ENCODE data around the gene NFATC2. TPM values are rescaled to one million over a fixed set of nuclear protein-coding genes. Genes with fewer than 3 reads are reported as not detected.
"Not testable (repeated sequence)": the region's sequence is repeated elsewhere in the genome, so short reads cannot be mapped to it uniquely, and the experiment has no call there.

NFATC2 gene
- total RNA-seq, 4 donors from 2014 or later: 5.7 to 36.4 (median 12.0) TPM

DNA sequence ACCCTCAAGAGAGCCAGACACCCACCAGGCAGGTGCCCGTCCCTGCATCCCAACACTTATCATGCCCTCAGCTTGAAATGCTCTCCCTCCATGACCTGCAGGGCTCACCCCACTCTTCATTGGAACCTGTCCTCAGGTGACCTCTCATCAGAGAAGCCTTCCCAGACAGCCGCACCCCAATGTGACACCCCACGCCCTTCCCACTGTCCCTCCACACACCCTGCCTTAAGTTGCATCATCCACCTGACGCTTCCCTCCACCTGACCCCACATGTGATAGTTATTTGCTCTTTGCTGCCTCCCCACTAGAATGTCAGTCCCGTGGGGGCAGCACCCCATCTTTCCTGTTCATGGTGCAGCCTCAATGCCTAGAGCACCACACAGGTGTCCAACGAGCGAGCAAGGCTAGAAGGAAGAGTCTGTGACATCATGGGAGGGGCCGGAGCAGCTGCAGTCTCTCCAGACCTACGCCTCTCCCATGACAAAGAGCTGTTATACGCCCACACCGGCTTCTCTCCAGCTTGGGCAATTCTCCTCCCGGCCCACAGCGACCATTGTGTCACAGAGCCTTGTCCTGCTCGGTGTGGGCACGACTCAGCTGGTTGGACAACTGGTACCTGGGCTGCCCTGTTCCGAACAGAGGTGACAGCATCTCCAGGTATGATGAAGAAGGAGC, 58.2 kb downstream of the NFATC2 start:
- no peaks in the 10 kb centered on the region for H3K27me3 ChIP-seq
- TF ChIP-seq, protein P1, sequence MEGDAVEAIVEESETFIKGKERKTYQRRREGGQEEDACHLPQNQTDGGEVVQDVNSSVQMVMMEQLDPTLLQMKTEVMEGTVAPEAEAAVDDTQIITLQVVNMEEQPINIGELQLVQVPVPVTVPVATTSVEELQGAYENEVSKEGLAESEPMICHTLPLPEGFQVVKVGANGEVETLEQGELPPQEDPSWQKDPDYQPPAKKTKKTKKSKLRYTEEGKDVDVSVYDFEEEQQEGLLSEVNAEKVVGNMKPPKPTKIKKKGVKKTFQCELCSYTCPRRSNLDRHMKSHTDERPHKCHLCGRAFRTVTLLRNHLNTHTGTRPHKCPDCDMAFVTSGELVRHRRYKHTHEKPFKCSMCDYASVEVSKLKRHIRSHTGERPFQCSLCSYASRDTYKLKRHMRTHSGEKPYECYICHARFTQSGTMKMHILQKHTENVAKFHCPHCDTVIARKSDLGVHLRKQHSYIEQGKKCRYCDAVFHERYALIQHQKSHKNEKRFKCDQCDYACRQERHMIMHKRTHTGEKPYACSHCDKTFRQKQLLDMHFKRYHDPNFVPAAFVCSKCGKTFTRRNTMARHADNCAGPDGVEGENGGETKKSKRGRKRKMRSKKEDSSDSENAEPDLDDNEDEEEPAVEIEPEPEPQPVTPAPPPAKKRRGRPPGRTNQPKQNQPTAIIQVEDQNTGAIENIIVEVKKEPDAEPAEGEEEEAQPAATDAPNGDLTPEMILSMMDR (IDR thresholded peaks at IDR 0.05): no peak
- TF ChIP-seq POLR2A (IDR thresholded peaks at IDR 0.05): no peak
- H3K4me3 ChIP-seq: no peak overlapping the region
- no peaks in the 10 kb centered on the region for H3K36me3 ChIP-seq
- no peaks in the 10 kb centered on the region for H3K9me3 ChIP-seq
- intact Hi-C loops (cut with DNase I; ENCODE audit: low total_unique reads): no loop called here
- no peak for DNase-seq
- no peak overlapping the region for H3K27ac ChIP-seq
- peaks cover 0 to 6% of the 10 kb centered on the region in 2 donors for H3K4me1 ChIP-seq

DNA sequence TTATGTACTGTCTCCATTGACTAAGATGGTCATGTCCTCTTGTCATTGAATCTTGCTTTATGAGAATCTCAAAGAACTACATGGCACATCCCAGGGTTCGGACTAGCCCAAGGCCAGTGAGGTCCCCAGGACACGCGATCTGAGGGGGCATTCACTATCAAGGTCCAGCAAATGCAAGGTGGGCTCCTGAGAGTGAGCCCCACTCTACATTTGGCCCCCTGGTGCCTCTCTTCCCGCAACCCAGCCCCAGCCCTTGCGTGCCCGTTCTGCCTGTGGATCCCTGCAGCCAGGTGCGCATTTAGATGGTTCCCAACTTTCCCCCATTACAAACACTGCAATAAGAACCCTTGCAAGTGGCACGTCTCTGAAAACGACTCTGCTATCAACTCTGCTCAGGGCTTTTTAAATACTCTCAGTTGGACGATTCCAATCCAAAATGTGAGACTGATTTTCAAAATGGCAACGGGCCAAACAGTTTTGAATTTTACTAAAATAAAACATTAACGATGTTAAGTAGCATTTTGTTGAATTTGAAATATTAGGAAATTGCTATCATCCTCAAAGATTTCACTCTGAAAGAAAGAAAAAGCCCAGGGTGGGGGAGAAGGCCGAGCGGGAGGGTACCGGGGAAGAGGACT, 59.6 kb downstream of the NFATC2 start:
- Histone ChIP-seq H3K4me3 (no peak overlapping the region), H3K27me3 (no peaks in the 10 kb centered on the region), H3K9me3 (no peaks in the 10 kb centered on the region), H3K27ac (no peak overlapping the region), H3K4me1 (peaks cover 0 to 6% of the 10 kb centered on the region in 2 donors), H3K36me3 (no peaks in the 10 kb centered on the region)
- TF ChIP-seq, protein P1 (IDR thresholded peaks at IDR 0.05): no peak
- no peak for TF ChIP-seq POLR2A (IDR thresholded peaks at IDR 0.05)
- intact Hi-C loops (cut with DNase I; ENCODE audit: low total_unique reads): no loop called here
- DNase-seq: no peak

DNA sequence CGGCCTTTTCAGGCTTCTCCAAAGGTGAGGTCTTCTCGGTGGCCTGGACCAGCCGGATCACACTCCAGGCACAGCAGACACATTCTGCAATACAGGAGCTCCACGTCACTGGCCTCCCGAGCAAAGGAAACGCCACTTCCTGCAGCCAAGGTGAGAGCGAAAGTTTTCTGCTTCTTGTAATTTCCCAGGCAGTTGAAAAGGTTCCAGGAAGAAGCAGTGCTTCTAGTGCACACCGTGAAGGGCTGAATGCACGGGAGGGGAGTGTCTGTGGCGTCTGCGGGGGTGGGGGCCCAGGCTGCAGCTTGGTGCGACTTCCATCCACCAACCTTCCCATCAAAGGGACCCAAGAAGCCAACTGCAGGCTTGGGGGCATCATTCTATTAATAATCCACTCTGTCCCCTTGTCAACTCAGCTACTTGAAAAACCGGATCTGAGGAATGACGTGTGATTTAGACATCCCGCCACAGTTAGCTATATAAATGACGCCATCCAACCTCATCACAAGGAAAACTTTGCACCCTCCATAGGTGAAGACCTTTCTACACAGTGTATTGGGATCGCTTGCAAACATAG, 61.1 kb downstream of the NFATC2 start:
- intact Hi-C loops (cut with DNase I; ENCODE audit: low total_unique reads): no loop called here
- Histone ChIP-seq H3K36me3 (no peaks in the 10 kb centered on the region), H3K9me3 (no peaks in the 10 kb centered on the region), H3K27ac (no peak overlapping the region), H3K27me3 (no peaks in the 10 kb centered on the region), H3K4me3 (no peak overlapping the region), H3K4me1 (no peaks in the 10 kb centered on the region)
- no peak for DNase-seq
- TF ChIP-seq, protein P1 (IDR thresholded peaks at IDR 0.05): no peak
- TF ChIP-seq POLR2A (IDR thresholded peaks at IDR 0.05): no peak

DNA sequence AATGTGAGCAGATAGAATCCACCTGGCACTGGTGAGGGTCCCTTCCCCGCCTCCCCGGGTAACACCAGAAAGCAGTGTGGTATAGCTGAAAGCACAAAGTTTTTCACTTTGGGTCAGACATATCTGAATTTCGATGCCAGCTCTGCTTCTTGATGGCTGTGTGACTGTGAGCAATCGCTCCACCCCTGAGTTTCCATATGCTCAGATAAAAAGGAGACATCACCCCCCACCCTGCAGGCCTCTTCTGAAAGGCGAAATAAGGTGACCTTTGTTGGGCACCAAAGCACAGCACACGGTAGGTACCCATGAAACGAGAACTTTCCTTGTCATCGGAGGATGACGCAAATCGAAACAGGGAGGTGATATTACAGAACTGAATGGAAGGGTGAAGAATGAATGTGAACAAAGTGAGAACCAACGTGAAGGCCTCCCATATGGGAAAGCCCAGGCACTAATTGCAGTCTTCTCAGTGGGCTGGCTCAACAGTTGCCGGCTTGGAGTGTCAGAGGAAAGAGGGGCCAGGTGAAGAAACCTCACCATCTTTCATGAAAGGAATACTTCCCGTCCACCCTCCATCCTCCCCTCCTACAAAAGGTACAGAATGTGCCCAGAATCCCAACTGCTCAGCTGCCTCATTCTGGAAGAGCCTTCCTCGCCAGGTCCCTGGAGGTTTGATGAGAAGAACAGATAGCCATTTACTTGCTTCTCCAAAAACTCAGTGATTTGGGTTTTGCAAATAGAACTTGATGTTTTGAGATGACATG, 61.8 kb downstream of the NFATC2 start:
- Histone ChIP-seq H3K9me3 (no peaks in the 10 kb centered on the region), H3K27ac (no peak overlapping the region), H3K36me3 (no peaks in the 10 kb centered on the region), H3K27me3 (no peaks in the 10 kb centered on the region), H3K4me3 (no peak overlapping the region), H3K4me1 (no peaks in the 10 kb centered on the region)
- TF ChIP-seq POLR2A (IDR thresholded peaks at IDR 0.05): no peak
- TF ChIP-seq, protein P1 (IDR thresholded peaks at IDR 0.05): no peak
- DNase-seq: no peak
- intact Hi-C loops (cut with DNase I; ENCODE audit: low total_unique reads): no loop called here

DNA sequence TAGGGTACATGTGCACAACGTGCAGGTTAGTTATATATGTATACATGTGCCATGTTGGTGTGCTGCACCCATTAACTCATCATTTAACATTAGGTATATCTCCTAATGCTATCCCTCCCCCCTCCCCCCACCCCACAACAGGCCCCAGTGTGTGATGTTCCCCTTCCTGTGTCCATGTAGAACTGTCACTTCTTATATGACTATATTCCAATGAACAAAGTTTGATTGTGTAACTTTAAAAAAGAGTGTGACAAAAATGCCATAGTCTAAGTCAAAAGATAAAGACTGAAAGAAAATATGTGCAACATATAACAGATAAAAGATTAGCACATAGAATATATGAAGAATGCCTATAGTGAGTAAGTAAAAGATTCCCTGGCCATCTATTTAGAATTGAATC, 66.4 kb downstream of the NFATC2 start:
- H3K9me3 ChIP-seq; H3K4me1 ChIP-seq; DNase-seq; H3K27ac ChIP-seq; H3K4me3 ChIP-seq; H3K27me3 ChIP-seq; intact Hi-C loops (cut with DNase I; ENCODE audit: low total_unique reads); H3K36me3 ChIP-seq: not testable (repeated sequence)

Measured in uterus (tissue), 4 donors.